ENCODE results near the gene HSF2BP. TPM values are rescaled to one million over a fixed set of nuclear protein-coding genes. Genes with fewer than 3 reads are reported as not detected.
"Not testable (repeated sequence)": the region's sequence is repeated elsewhere in the genome, so short reads cannot be mapped to it uniquely, and the experiment has no call there.

HSF2BP gene
- total RNA-seq, 4 donors from 2014 or later, result 0.63 to 1.2 (median 0.66) TPM; not detected in 1

- H3K27ac ChIP-seq (replicated peaks in 1 of 4), result no peak overlapping the region
- peaks cover 0 to 11% (median 0%) of the 10 kb centered on the region in 4 donors for H3K4me1 ChIP-seq
- intact Hi-C loops (cut with DNase I), result no loop called here
- TF ChIP-seq POLR2AphosphoS5 (IDR thresholded peaks at IDR 0.05), result no peak
- TF ChIP-seq POLR2A (IDR thresholded peaks at IDR 0.05; ENCODE audit: low read depth), result no peak
- no peak for TF ChIP-seq EP300 (IDR thresholded peaks at IDR 0.05)
- TF ChIP-seq CTCF (IDR thresholded peaks at IDR 0.05), result no peak
- no peaks in the 10 kb centered on the region for H3K9me3 ChIP-seq
- no peak overlapping the region for H3K4me3 ChIP-seq
- peaks cover 57 to 100% (median 100%) of the 10 kb centered on the region in 4 donors for H3K36me3 ChIP-seq
- 71% methylated on average over 12 of the region's 27 CpGs for WGBS
- DNase-seq (ENCODE audit: extremely low spot score), result no peak
- H3K27me3 ChIP-seq, result no peaks in the 10 kb centered on the region
Observed at GRCh38 chr21:43687566-43688399, 28.5 kb upstream of the HSF2BP start.

GRCh38 chr21:43686811-43687565 lies 27.7 kb upstream of the HSF2BP start:
- intact Hi-C loops (cut with DNase I), result no loop called here
- WGBS, result 88% methylated on average over 21 of the region's 21 CpGs
- H3K27me3 ChIP-seq, result no peaks in the 10 kb centered on the region
- peaks cover 54 to 100% (median 100%) of the 10 kb centered on the region in 4 donors for H3K36me3 ChIP-seq
- no peak overlapping the region for H3K27ac ChIP-seq (replicated peaks in 1 of 4)
- no peak for TF ChIP-seq POLR2AphosphoS5 (IDR thresholded peaks at IDR 0.05)
- no peak for DNase-seq (ENCODE audit: extremely low spot score)
- H3K9me3 ChIP-seq, result no peaks in the 10 kb centered on the region
- peaks cover 0 to 11% (median 0%) of the 10 kb centered on the region in 4 donors for H3K4me1 ChIP-seq
- H3K4me3 ChIP-seq, result no peak overlapping the region

GRCh38 chr21:43684424-43684823 lies 25.1 kb upstream of the HSF2BP start:
- DNase-seq (ENCODE audit: extremely low spot score), result no peak
- intact Hi-C loops (cut with DNase I), result no loop called here
- Histone ChIP-seq H3K4me1 (peaks cover 0 to 11% (median 0%) of the 10 kb centered on the region in 4 donors), H3K27ac (replicated peaks in 1 of 4) (no peak overlapping the region), H3K9me3 (no peaks in the 10 kb centered on the region), H3K36me3 (peaks cover 38 to 99% (median 94%) of the 10 kb centered on the region in 4 donors), H3K27me3 (no peaks in the 10 kb centered on the region), H3K4me3 (no peak overlapping the region)
- WGBS, result 54% methylated on average over 3 of the region's 3 CpGs
- TF ChIP-seq POLR2A (IDR thresholded peaks at IDR 0.05; ENCODE audit: low read depth), result no peak
- TF ChIP-seq CTCF (IDR thresholded peaks at IDR 0.05), result no peak
- no peak for TF ChIP-seq EP300 (IDR thresholded peaks at IDR 0.05)
- TF ChIP-seq POLR2AphosphoS5 (IDR thresholded peaks at IDR 0.05), result peak in 1 of 2 donors; percentile 21

GRCh38 chr21:43681650-43682049 lies 22.4 kb upstream of the HSF2BP start:
- H3K4me1 ChIP-seq, result no peaks in the 10 kb centered on the region
- no peaks in the 10 kb centered on the region for H3K27me3 ChIP-seq
- TF ChIP-seq POLR2AphosphoS5 (IDR thresholded peaks at IDR 0.05) (no peak), CTCF (IDR thresholded peaks at IDR 0.05) (no peak), EP300 (IDR thresholded peaks at IDR 0.05) (no peak), POLR2A (IDR thresholded peaks at IDR 0.05; ENCODE audit: low read depth) (no peak)
- intact Hi-C loops (cut with DNase I), result no loop called here
- H3K27ac ChIP-seq (replicated peaks in 1 of 4), result no peak overlapping the region
- no peak for DNase-seq (ENCODE audit: extremely low spot score)
- no peaks in the 10 kb centered on the region for H3K9me3 ChIP-seq
- H3K36me3 ChIP-seq, result peaks cover 38 to 98% (median 92%) of the 10 kb centered on the region in 4 donors
- H3K4me3 ChIP-seq, result no peak overlapping the region
- WGBS, result 96% methylated on average over 6 of the region's 6 CpGs

- WGBS, result 100% methylated on average over 6 of the region's 6 CpGs
- H3K27me3 ChIP-seq; H3K4me3 ChIP-seq; H3K9me3 ChIP-seq; H3K27ac ChIP-seq (replicated peaks in 1 of 4); DNase-seq (ENCODE audit: extremely low spot score); intact Hi-C loops (cut with DNase I); H3K4me1 ChIP-seq: not testable (repeated sequence)
- H3K36me3 ChIP-seq, result peaks cover 35 to 98% (median 92%) of the 10 kb centered on the region in 4 donors
Observed at GRCh38 chr21:43680421-43680820, 21.1 kb upstream of the HSF2BP start.
